ENCODE results near the gene NPAS3.

- TF ChIP-seq CTCF (IDR thresholded peaks at IDR 0.05), result no peak
- TF ChIP-seq POLR2A (IDR thresholded peaks at IDR 0.05), result no peak
Measured at GRCh38 chr14:33676135-33676566, 737.5 kb downstream of the NPAS3 start.
